Testis (tissue), 3 donors: ENCODE data around the gene RGS9. TPM values are rescaled to one million over a fixed set of nuclear protein-coding genes. Genes with fewer than 3 reads are reported as not detected.

Experiments used
- DNase-seq: peaks from one replicate; pipeline ENCODE4 v3.0.0-alpha.2; 2019
- H3K27ac ChIP-seq, 2 donors: fragments of 200-600 bp; sonication (generic); one replicate each; pipeline ENCODE4 v1.5.1; 2019
- H3K27me3 ChIP-seq: fragments of 200-600 bp; sonication (generic); one replicate; pipeline ENCODE4 v1.5.1; 2019
- H3K36me3 ChIP-seq: fragments of 200-600 bp; sonication (generic); one replicate; pipeline ENCODE4 v1.5.1; 2017; ENCODE audit warnings: low read depth; ENCODE audit errors: missing control alignments
- H3K4me1 ChIP-seq: fragments of 200-600 bp; sonication (generic); one replicate; pipeline ENCODE4 v1.5.1; 2019
- H3K4me3 ChIP-seq, 2 donors: fragments of 200-600 bp; sonication (generic); one replicate each; pipeline ENCODE4 v1.5.1; 2017 to 2019
- H3K9me3 ChIP-seq: fragments of 200-600 bp; sonication (generic); one replicate; pipeline ENCODE4 v1.5.1; 2017
- POLR2A ChIP-seq: fragments of 450-650 bp; IDR thresholded peaks from one replicate; pipeline ENCODE4 v1.6.1; 2017; ENCODE audit warnings: antibody characterized with exemption, mild to moderate bottlenecking, moderate library complexity
- WGBS, 2 donors: methylation state at CpG; one replicate each; pipeline ENCODE4 v1.1.5; 2018; 5-methylcytosine and 5-hydroxymethylcytosine counted together
- intact Hi-C: fragments of 100-400 bp; cut with DNase I; formaldehyde crosslinking; loops from one replicate; pipeline ENCODE4 v1.15.1; 2023; ENCODE audit warnings: low total_unique reads
- polyA plus RNA-seq: library from polyadenylated mRNA; stranded (reverse); fragments of 350-450 nt; fragmentation: Illumina TruSeq; extraction: RNeasy Lipid Tissue Mini Kit (QIAGEN cat#74804); gene quantifications from one replicate; pipeline ENCODE4 v1.2.3, GENCODE V29; 2014; ENCODE audit warnings: low read depth, low replicate concordance; ENCODE audit not compliant: insufficient read depth
- total RNA-seq, 2 donors: library from RNA; depleted of rRNA; stranded (reverse); fragments of >200 nt; gene quantifications; one replicate each; pipeline ENCODE4 v1.2.3, GENCODE V29; 2016
- TF ChIP-seq, protein P1 (sequence below), 3 experiments: fragments of 450-650 bp in 2 of 3; fragments of 200-600 bp in 1 of 3; sonication (generic) in 1 of 3; IDR thresholded peaks; one replicate each; pipeline ENCODE4 v1.5.1; 2016 to 2019; ENCODE audit warnings: antibody characterized with exemption in 3 of 3, mild to moderate bottlenecking in 2 of 3, moderate library complexity in 1 of 3

The RGS9 gene
- total and polyA plus RNA-seq, 3 donors from 2014 or later = 4.6 to 7.9 (median 5.7) TPM

DNA sequence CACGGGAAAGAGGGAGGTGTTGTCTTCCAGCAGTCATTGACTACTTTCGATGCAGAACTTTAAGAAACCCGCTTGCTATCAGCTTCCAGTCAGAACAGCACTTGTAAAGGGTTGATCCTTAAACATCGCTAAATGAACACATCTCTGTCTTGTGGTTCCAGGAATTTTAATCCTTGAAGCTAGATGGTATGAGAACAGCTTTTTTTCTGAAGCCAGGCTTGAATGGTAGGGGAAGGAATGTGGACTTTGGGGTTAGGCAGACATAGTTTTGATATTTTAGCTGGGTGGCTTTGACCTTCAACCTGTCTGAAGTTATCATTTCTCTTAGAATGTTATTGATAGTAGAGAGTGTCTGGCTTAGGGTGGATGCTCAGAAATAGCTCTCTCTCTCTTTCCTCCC is 81.1 kb downstream of the RGS9 start:
- H3K9me3 ChIP-seq = no peaks in the 10 kb centered on the region
- TF ChIP-seq POLR2A = no peak
- TF ChIP-seq, protein P1, sequence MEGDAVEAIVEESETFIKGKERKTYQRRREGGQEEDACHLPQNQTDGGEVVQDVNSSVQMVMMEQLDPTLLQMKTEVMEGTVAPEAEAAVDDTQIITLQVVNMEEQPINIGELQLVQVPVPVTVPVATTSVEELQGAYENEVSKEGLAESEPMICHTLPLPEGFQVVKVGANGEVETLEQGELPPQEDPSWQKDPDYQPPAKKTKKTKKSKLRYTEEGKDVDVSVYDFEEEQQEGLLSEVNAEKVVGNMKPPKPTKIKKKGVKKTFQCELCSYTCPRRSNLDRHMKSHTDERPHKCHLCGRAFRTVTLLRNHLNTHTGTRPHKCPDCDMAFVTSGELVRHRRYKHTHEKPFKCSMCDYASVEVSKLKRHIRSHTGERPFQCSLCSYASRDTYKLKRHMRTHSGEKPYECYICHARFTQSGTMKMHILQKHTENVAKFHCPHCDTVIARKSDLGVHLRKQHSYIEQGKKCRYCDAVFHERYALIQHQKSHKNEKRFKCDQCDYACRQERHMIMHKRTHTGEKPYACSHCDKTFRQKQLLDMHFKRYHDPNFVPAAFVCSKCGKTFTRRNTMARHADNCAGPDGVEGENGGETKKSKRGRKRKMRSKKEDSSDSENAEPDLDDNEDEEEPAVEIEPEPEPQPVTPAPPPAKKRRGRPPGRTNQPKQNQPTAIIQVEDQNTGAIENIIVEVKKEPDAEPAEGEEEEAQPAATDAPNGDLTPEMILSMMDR (IDR thresholded peaks at IDR 0.05) = no peak
- H3K36me3 ChIP-seq = no peaks in the 10 kb centered on the region
- no peak for DNase-seq
- H3K27ac ChIP-seq = no peak overlapping the region
- no peaks in the 10 kb centered on the region for H3K27me3 ChIP-seq
- intact Hi-C loops = no loop called here
- WGBS, 2 donors = 83 to 94% methylated on average over 4 of the region's 4 CpGs
- no peak overlapping the region for H3K4me3 ChIP-seq
- no peaks in the 10 kb centered on the region for H3K4me1 ChIP-seq

DNA sequence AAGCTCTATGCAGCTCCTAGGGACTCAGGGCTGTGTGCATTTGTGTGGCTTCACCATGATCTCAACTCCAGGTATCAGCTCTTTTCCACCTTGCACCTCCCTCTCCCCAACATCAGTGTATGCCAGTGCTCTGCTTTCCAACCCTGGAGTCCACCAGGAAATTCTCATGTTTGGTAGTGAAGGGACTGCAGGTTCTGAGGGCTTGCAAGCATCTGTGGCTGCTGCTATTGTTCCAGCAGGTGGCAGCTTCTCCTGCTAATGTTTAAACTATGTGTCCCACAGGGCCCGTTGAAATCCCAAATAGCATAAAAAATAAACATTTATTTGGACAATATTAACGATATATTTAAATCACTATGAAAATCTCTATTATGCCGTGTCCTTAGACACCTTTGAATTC is 82.0 kb downstream of the RGS9 start:
- H3K27ac ChIP-seq = no peak overlapping the region
- DNase-seq = no peak
- no peaks in the 10 kb centered on the region for H3K9me3 ChIP-seq
- 79 to 90% methylated on average over 3 of the region's 3 CpGs for WGBS, 2 donors
- no peaks in the 10 kb centered on the region for H3K36me3 ChIP-seq
- intact Hi-C loops = no loop called here
- H3K4me1 ChIP-seq = no peaks in the 10 kb centered on the region
- TF ChIP-seq, protein P1 (IDR thresholded peaks at IDR 0.05) = peak in 1 of 3 experiments; percentile 16
- TF ChIP-seq POLR2A = no peak
- H3K4me3 ChIP-seq = no peak overlapping the region
- no peaks in the 10 kb centered on the region for H3K27me3 ChIP-seq

DNA sequence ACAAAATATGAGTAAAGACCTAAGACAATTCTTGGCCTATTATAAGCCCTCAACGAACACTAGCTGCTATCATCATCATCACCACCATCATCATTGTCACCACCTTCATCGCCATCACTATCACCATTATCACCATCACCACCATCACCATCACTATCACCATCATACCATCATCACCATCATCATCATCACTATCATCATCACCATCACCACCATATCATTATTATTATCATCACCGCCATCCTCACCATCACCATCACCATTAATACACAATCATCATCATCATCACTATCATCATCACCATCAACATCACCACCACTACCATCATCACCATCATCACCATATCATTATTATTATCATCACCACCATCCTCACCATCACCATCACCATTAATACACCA is 82.5 kb downstream of the RGS9 start:
- intact Hi-C loops = no loop called here
- no peak overlapping the region for H3K4me3 ChIP-seq
- H3K4me1 ChIP-seq = no peaks in the 10 kb centered on the region
- 92 to 96% methylated on average over 3 of the region's 3 CpGs for WGBS, 2 donors
- TF ChIP-seq, protein P1 (IDR thresholded peaks at IDR 0.05) = no peak
- no peak for TF ChIP-seq POLR2A
- no peak for DNase-seq
- H3K27ac ChIP-seq = no peak overlapping the region
- no peaks in the 10 kb centered on the region for H3K27me3 ChIP-seq
- H3K36me3 ChIP-seq = no peaks in the 10 kb centered on the region
- H3K9me3 ChIP-seq = no peaks in the 10 kb centered on the region

DNA sequence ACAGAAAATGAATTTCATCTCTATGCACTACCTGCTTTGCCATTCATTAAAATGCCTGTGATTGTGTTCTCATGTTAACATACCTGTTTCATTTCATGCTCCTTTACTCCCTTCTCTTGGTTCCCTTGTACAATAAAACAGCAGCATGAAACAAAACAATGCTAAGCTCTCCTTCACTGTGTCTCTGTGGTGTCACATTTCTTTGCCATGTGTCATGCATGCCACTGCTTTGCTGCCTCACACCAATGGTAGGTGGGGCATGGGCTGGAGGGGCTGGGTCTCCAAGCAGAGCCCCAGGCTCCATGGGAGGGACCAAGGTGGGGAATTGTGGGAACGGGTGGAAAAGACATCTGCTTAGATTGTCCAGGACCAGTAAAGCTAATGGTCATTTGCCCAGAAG is 83.6 kb downstream of the RGS9 start:
- Histone ChIP-seq H3K9me3 (no peaks in the 10 kb centered on the region), H3K4me1 (no peaks in the 10 kb centered on the region), H3K27me3 (no peaks in the 10 kb centered on the region), H3K4me3 (no peak overlapping the region), H3K36me3 (no peaks in the 10 kb centered on the region), H3K27ac (no peak overlapping the region)
- intact Hi-C loops = no loop called here
- no peak for DNase-seq
- WGBS, 2 donors = 93% methylated on average over 1 of the region's 1 CpG
- TF ChIP-seq POLR2A = no peak
- TF ChIP-seq, protein P1 (IDR thresholded peaks at IDR 0.05) = no peak

DNA sequence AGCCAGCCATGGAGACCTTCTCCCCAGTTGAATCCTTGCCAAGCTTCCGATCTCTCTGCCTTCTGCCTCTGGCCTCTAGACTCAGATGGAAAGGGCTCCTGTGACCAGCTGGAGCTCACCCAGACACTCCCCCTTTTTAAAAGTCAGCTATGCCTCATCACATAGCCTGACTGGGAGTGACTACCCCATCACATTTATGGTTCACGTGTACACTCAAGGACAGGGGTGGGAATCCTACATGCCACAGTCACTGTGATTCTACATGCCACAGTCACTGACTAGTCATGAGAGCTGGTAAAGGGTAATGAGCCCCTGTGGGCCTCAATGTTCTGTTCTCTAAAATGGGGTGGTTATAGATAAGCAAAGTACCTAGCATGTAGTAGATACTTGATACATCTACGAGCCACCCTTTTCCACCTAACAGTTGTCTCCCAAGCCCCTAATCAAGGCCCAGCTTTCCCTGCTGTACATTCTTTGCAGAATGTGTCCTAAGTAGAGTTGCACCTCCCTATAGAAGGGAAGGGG is 85.1 kb downstream of the RGS9 start:
- TF ChIP-seq POLR2A = no peak
- TF ChIP-seq, protein P1 (IDR thresholded peaks at IDR 0.05) = no peak
- Histone ChIP-seq H3K36me3 (no peaks in the 10 kb centered on the region), H3K4me1 (no peaks in the 10 kb centered on the region), H3K27ac (no peak overlapping the region), H3K4me3 (no peak overlapping the region), H3K27me3 (no peaks in the 10 kb centered on the region), H3K9me3 (no peaks in the 10 kb centered on the region)
- DNase-seq = no peak
- 79 to 80% methylated on average over 2 to 3 of the region's 3 CpGs for WGBS, 2 donors
- intact Hi-C loops = no loop called here
